ENCODE data around the gene RHOH. TPM values are rescaled to one million over a fixed set of nuclear protein-coding genes. Genes with fewer than 3 reads are reported as not detected.

The RHOH gene
- total and polyA plus RNA-seq, 2 donors from 2014 or later = 0.17 to 14.1 TPM

- no peak for FAIRE-seq
- no peak overlapping the region for H3K4me3 ChIP-seq (ENCODE audit: low read length in 3 of 3)
Measured at GRCh38 chr4:40258627-40259026, 61.8 kb downstream of the RHOH start.

GRCh38 chr4:40261231-40262076 lies 64.6 kb downstream of the RHOH start:
- Histone ChIP-seq H3K27ac (ENCODE audit: low read depth in 2 of 2, low read length in 2 of 2) (no peak overlapping the region), H3K9ac (ENCODE audit: low read length in 3 of 3) (no peak overlapping the region), H3K9me3 (ENCODE audit: control insufficient read depth in 2 of 3, insufficient read depth in 1 of 3, low read length in 3 of 3) (no peaks in the 10 kb centered on the region), H3K27me3 (ENCODE audit: control insufficient read depth, insufficient read depth, low read length) (no peaks in the 10 kb centered on the region), H3K36me3 (ENCODE audit: control insufficient read depth in 2 of 3, insufficient read depth in 3 of 3, low read length in 3 of 3) (no peaks in the 10 kb centered on the region), H3K4me1 (ENCODE audit: control insufficient read depth in 2 of 3, insufficient read depth in 2 of 3, low read depth in 1 of 3, low read length in 3 of 3) (peaks cover 0 to 2% (median 0%) of the 10 kb centered on the region in 3 donors), H3K4me3 (ENCODE audit: low read length in 3 of 3) (no peak overlapping the region)
- intact Hi-C loops (cut with DNase I) = no loop called here
- TF ChIP-seq CTCF (IDR thresholded peaks at IDR 0.05; ENCODE audit: borderline replicate concordance, extremely low read depth, insufficient read depth) = no peak
- FAIRE-seq = no peak
- DNase-seq = no peak

More at GRCh38 chr4:40258627-40259026, 61.8 kb downstream of the RHOH start:
- Histone ChIP-seq H3K9me3 (ENCODE audit: control insufficient read depth in 2 of 3, insufficient read depth in 1 of 3, low read length in 3 of 3) (no peaks in the 10 kb centered on the region), H3K9ac (ENCODE audit: low read length in 3 of 3) (no peak overlapping the region), H3K27me3 (ENCODE audit: control insufficient read depth, insufficient read depth, low read length) (no peaks in the 10 kb centered on the region), H3K4me1 (ENCODE audit: control insufficient read depth in 2 of 3, insufficient read depth in 2 of 3, low read depth in 1 of 3, low read length in 3 of 3) (peaks cover 0 to 2% (median 0%) of the 10 kb centered on the region in 3 donors), H3K36me3 (ENCODE audit: control insufficient read depth in 2 of 3, insufficient read depth in 3 of 3, low read length in 3 of 3) (no peaks in the 10 kb centered on the region), H3K27ac (ENCODE audit: low read depth in 2 of 2, low read length in 2 of 2) (no peak overlapping the region)
- no peak for DNase-seq
- TF ChIP-seq CTCF (IDR thresholded peaks at IDR 0.05; ENCODE audit: borderline replicate concordance, extremely low read depth, insufficient read depth) = no peak
- intact Hi-C loops (cut with DNase I) = no loop called here

DNA sequence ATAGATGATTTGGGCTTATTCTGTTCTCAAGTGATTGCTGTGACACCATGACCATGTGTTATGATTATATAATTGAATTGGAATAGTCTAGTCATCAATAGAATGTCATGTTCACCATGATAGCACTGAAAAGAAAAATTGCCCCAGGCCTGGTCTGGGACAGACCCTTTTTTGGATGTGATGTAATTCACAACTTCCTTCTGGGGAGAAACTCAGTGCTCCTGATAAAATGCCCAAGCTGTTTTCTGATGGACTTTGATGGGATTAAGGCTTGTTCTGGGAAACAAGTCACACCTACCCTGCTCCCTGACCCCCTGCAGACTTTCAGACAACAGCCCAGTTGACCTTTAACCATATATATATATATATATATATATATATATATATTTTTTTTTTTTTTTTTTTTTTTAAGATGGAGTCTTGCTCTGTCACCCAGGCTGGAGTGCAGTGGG lies 65.3 kb downstream of the RHOH start:
- FAIRE-seq (no peak), DNase-seq (no peak)
- H3K9ac ChIP-seq (ENCODE audit: low read length in 3 of 3) = no peak overlapping the region
- TF ChIP-seq CTCF (IDR thresholded peaks at IDR 0.05; ENCODE audit: borderline replicate concordance, extremely low read depth, insufficient read depth) = no peak
- no peaks in the 10 kb centered on the region for H3K36me3 ChIP-seq (ENCODE audit: control insufficient read depth in 2 of 3, insufficient read depth in 3 of 3, low read length in 3 of 3)
- H3K4me3 ChIP-seq (ENCODE audit: low read length in 3 of 3) = no peak overlapping the region
- H3K27me3 ChIP-seq (ENCODE audit: control insufficient read depth, insufficient read depth, low read length) = no peaks in the 10 kb centered on the region
- peaks cover 0 to 2% (median 0%) of the 10 kb centered on the region in 3 donors for H3K4me1 ChIP-seq (ENCODE audit: control insufficient read depth in 2 of 3, insufficient read depth in 2 of 3, low read depth in 1 of 3, low read length in 3 of 3)
- intact Hi-C loops (cut with DNase I) = no loop called here
- no peaks in the 10 kb centered on the region for H3K9me3 ChIP-seq (ENCODE audit: control insufficient read depth in 2 of 3, insufficient read depth in 1 of 3, low read length in 3 of 3)
- no peak overlapping the region for H3K27ac ChIP-seq (ENCODE audit: low read depth in 2 of 2, low read length in 2 of 2)
